EH (cell line): Measurements from ENCODE around the gene GABRG2.

ENCODE experiments used
- DNase-seq: peaks from one replicate; pipeline ENCODE4 v3.0.0-alpha.2; 2015; ENCODE audit warnings: low read depth

GABRG2 gene

GRCh38 chr5:162193012-162193411 is 125.4 kb downstream of the GABRG2 start:
- no peak for DNase-seq

GRCh38 chr5:162196351-162196750 is 128.8 kb downstream of the GABRG2 start:
- DNase-seq: no peak

DNA sequence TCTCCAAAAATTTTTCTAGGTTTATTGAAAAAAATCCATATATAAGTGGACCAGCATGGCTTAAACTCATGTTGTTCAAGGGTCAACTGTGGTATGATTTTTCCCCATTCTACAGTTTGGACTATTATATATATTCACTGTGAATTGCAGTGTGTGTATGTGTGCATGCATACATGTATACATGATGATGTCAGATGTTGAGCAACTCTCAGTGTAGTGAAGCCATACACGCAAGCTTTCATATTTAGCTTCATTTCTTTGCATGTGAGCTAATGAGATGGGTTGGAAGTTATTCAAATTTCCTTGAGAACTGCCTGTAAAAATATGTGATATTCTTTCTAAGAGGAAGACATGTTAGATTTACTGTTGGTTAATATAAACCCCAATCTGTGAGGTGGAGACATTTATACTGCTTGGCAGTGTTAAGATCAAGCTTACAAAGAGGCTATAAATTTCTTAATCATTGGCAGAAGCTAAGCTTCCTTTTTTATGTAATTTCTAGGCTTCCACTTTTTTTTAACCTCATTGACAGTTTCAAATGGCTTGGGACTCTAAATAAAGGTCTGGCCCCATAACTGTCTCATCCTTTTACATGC is 134.8 kb downstream of the GABRG2 start:
- no peak for DNase-seq
